Transverse colon (tissue), 4 donors: ENCODE data around the gene ROBO1. TPM values are rescaled to one million over a fixed set of nuclear protein-coding genes. Genes with fewer than 3 reads are reported as not detected.
A peak's percentile ranks its signal among the peaks of the same experiment; 100 is the strongest.

Experiments used
- DNase-seq: peaks from one replicate; pipeline ENCODE4 v3.0.0-alpha.2; 2019
- H3K27ac ChIP-seq, 4 donors: fragments of 200-600 bp; sonication (generic); 2 replicates each; pipeline ENCODE4 v1.5.1; 2016 to 2018; ENCODE audit warnings: inconsistent platforms in 4 of 4
- H3K27me3 ChIP-seq: fragments of 200-600 bp; sonication (generic); 2 replicates; pipeline ENCODE4 v1.5.1; 2017; ENCODE audit warnings: inconsistent platforms
- H3K36me3 ChIP-seq, 4 donors: fragments of 200-600 bp; sonication (generic); 2 replicates each; pipeline ENCODE4 v1.5.1; 2017 to 2019; ENCODE audit warnings: inconsistent platforms in 4 of 4
- H3K4me1 ChIP-seq, 4 donors: fragments of 200-600 bp; sonication (generic); 2 replicates each; pipeline ENCODE4 v1.5.1; 2017 to 2020; ENCODE audit warnings: inconsistent platforms in 4 of 4
- H3K4me3 ChIP-seq, 4 donors: fragments of 200-600 bp; sonication (generic); 1 replicate in 1 of 4; 2 replicates in 3 of 4; pipeline versions ENCODE4 v1.5.1 to v1.6.1; 2017 to 2019; ENCODE audit warnings: inconsistent platforms in 4 of 4
- H3K9me3 ChIP-seq, 2 donors: fragments of 200-600 bp; sonication (generic); 2 replicates each; pipeline ENCODE4 v1.5.1; 2017 to 2019; ENCODE audit warnings: inconsistent platforms in 2 of 2
- EP300 ChIP-seq: sonication (generic); formaldehyde crosslinking; IDR thresholded peaks from one replicate; pipeline ENCODE4 v1.6.1; 2017; ENCODE audit warnings: antibody characterized with exemption, low read depth
- POLR2A ChIP-seq: fragments of 450-650 bp; IDR thresholded peaks from one replicate; pipeline ENCODE4 v1.6.1; 2016; ENCODE audit warnings: antibody characterized with exemption, mild to moderate bottlenecking, moderate library complexity
- POLR2AphosphoS5 ChIP-seq, 3 donors: sonication (generic); formaldehyde crosslinking; IDR thresholded peaks; one replicate each; pipeline ENCODE4 v1.6.1; 2016; ENCODE audit warnings: antibody characterized with exemption in 3 of 3
- WGBS, 2 donors: methylation state at CpG; one replicate each; pipeline ENCODE4 v1.1.5; 2018; ENCODE audit warnings: low coverage in 1 of 2; 5-methylcytosine and 5-hydroxymethylcytosine counted together
- in situ Hi-C, 4 donors: fragments of 200-750 bp; cut with MboI; loops; one replicate each; pipeline versions ENCODE4 v1.15.0 to v1.15.1; 2017; ENCODE audit warnings: low sequenced_read_pairs in 3 of 4, low pct_ligation_motif_present in 1 of 4, low pct_unique_long_range_greater_than_20kb in 1 of 4
- intact Hi-C: fragments of 100-400 bp; cut with DNase I; formaldehyde crosslinking; loops from one replicate; pipeline ENCODE4 v1.15.1; 2023; ENCODE audit warnings: low total_unique reads
- total RNA-seq, 4 donors: library from RNA; depleted of rRNA; stranded (reverse); fragments of >200 nt; gene quantifications; one replicate each; pipeline ENCODE4 v1.1.0, GENCODE V29; 2016
- TF ChIP-seq, protein P1 (sequence below), 5 experiments: fragments of 200-600 bp in 3 of 5; fragments of 450-650 bp in 2 of 5; sonication (generic) in 3 of 5; IDR thresholded peaks; 1 replicate in 2 of 5; 2 replicates in 3 of 5; pipeline ENCODE4 v1.5.1; 2016 to 2017; ENCODE audit warnings: antibody characterized with exemption in 5 of 5, inconsistent platforms in 3 of 5, mild to moderate bottlenecking in 2 of 5, moderate library complexity in 1 of 5

The ROBO1 gene
- total RNA-seq, 4 donors from 2014 or later, result 7.6 to 68.7 (median 9.1) TPM

DNA sequence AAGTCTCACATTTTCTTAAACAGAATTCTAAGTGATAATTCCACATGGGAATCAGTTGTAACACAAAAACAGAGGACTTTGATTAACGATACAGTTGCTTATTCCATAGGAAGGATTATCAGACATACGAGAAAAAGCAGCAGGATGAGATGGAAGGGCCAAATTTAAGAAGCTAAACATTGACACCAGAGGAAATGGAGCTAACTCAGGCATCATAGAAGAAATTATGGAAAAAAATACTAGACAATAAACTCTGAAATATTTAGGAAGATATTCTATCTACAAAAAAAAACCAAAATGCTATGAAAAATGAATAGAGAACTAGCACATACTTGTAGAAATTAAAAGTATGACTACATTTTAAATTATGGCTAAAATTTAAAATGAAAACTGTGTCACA, 776.1 kb downstream of the ROBO1 start:
- no peak for DNase-seq
- H3K4me1 ChIP-seq, result peaks cover 0 to 14% (median 2%) of the 10 kb centered on the region in 4 donors
- H3K27ac ChIP-seq, result no peak overlapping the region
- in situ Hi-C loops, result no loop called here
- no peaks in the 10 kb centered on the region for H3K27me3 ChIP-seq
- WGBS, 2 donors, result 75 to 90% methylated on average over 2 of the region's 2 CpGs
- no peak overlapping the region for H3K4me3 ChIP-seq
- intact Hi-C loops, result no loop called here
- TF ChIP-seq EP300, result no peak
- TF ChIP-seq POLR2A, result no peak
- no peak for TF ChIP-seq POLR2AphosphoS5 (IDR thresholded peaks at IDR 0.05)
- TF ChIP-seq, protein P1, sequence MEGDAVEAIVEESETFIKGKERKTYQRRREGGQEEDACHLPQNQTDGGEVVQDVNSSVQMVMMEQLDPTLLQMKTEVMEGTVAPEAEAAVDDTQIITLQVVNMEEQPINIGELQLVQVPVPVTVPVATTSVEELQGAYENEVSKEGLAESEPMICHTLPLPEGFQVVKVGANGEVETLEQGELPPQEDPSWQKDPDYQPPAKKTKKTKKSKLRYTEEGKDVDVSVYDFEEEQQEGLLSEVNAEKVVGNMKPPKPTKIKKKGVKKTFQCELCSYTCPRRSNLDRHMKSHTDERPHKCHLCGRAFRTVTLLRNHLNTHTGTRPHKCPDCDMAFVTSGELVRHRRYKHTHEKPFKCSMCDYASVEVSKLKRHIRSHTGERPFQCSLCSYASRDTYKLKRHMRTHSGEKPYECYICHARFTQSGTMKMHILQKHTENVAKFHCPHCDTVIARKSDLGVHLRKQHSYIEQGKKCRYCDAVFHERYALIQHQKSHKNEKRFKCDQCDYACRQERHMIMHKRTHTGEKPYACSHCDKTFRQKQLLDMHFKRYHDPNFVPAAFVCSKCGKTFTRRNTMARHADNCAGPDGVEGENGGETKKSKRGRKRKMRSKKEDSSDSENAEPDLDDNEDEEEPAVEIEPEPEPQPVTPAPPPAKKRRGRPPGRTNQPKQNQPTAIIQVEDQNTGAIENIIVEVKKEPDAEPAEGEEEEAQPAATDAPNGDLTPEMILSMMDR (IDR thresholded peaks at IDR 0.05), result no peak
- no peaks in the 10 kb centered on the region for H3K36me3 ChIP-seq
- no peaks in the 10 kb centered on the region for H3K9me3 ChIP-seq

DNA sequence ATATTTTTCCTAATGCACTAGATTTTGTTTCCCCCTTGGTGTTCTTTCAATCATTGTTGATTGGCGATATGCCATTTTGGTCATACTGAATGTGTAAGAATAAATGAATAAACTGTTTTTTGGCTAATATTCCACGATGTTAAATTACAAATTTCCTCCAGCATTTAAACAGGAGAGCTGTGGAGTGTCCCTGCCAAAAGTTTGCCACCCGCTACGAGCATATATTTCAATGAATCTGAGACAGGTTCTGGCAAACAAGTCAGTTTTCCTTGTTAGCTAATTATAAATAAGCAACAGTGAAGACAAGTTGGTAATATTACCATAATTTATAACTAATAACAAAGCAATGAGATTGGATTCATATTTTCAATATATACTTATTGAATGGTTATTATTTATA, 777.6 kb downstream of the ROBO1 start:
- no peaks in the 10 kb centered on the region for H3K27me3 ChIP-seq
- 84 to 90% methylated on average over 4 of the region's 4 CpGs for WGBS, 2 donors
- TF ChIP-seq POLR2AphosphoS5 (IDR thresholded peaks at IDR 0.05) (no peak), POLR2A (no peak), EP300 (no peak)
- TF ChIP-seq, protein P1 (IDR thresholded peaks at IDR 0.05), result no peak
- intact Hi-C loops (no loop called here), in situ Hi-C loops (no loop called here)
- no peaks in the 10 kb centered on the region for H3K36me3 ChIP-seq
- no peak for DNase-seq
- peaks cover 0 to 18% (median 2%) of the 10 kb centered on the region in 4 donors for H3K4me1 ChIP-seq
- H3K4me3 ChIP-seq, result no peak overlapping the region
- H3K27ac ChIP-seq, result no peak overlapping the region
- no peaks in the 10 kb centered on the region for H3K9me3 ChIP-seq

DNA sequence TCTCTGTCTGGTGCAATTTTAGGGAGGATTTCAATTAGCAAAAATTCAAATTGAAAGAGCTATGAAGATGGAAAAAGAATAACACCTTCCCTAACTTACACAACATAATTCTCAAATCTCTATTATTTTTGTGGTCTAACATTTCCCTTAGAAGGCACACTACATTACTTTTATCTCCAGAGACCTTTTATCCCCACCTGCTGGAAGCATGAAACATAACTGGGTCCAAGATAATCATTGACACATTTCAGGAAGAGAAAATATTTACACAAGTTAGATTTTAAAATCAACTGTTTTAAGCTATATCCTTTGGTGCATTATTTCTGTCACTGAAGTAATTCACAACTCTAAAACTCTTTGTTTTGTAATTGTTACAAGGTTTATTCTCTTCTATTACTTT, 779.5 kb downstream of the ROBO1 start:
- in situ Hi-C loops (no loop called here), intact Hi-C loops (no loop called here)
- Histone ChIP-seq H3K4me1 (peaks cover 0 to 14% (median 2%) of the 10 kb centered on the region in 4 donors), H3K27me3 (no peaks in the 10 kb centered on the region), H3K36me3 (no peaks in the 10 kb centered on the region), H3K4me3 (no peak overlapping the region), H3K9me3 (no peaks in the 10 kb centered on the region), H3K27ac (no peak overlapping the region)
- TF ChIP-seq POLR2AphosphoS5 (IDR thresholded peaks at IDR 0.05), result no peak
- TF ChIP-seq, protein P1 (IDR thresholded peaks at IDR 0.05), result peak in 4 of 5 experiments; percentile 23 to 30 (median 26)
- DNase-seq, result no peak

DNA sequence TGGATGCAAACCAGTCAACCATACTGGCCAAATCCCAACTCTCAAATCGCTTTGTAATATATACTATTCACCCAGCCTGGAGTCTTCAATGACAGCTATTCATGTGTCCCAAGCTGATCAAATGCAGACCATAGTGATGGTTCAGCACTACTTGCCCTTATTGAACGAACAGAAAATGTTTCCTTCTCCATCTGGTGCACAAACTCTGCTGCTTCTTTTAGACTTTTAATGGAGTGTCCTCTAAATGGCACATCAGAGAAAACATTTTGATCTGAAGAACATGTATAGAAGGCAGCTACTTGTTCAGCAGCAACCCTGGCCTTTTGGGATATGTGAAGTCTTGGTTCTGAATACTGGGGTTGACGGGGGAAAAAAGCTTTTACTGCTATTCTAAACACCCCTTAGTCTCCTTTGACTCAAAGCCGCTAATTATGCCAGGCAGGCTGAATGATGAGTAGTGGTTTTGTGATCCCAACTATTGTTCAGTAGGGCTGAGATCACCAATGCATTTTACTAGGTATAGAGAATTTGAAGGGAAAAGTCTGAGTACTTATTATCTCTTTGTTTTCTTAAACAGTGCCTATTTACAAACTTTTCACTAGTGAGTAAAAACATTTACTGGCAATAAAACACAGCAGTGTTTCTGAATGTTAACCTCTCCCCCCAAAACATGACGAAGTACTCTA, 781.2 kb downstream of the ROBO1 start:
- Histone ChIP-seq H3K27me3 (no peaks in the 10 kb centered on the region), H3K4me3 (no peak overlapping the region), H3K27ac (no peak overlapping the region), H3K36me3 (no peaks in the 10 kb centered on the region), H3K4me1 (peaks cover 0 to 14% (median 2%) of the 10 kb centered on the region in 4 donors), H3K9me3 (no peaks in the 10 kb centered on the region)
- WGBS, 2 donors, result 45 to 71% methylated on average over 3 to 5 of the region's 5 CpGs
- DNase-seq, result no peak
- no peak for TF ChIP-seq POLR2A
- no peak for TF ChIP-seq EP300
- TF ChIP-seq POLR2AphosphoS5 (IDR thresholded peaks at IDR 0.05), result no peak
- TF ChIP-seq, protein P1 (IDR thresholded peaks at IDR 0.05), result no peak
- intact Hi-C loops (no loop called here), in situ Hi-C loops (no loop called here)
